GM12874 (cell line): ENCODE results near the gene HMGN4.

ENCODE experiments used
- TF ChIP-seq, protein P1 (sequence below): IDR thresholded peaks from 2 replicates; pipeline ENCODE4 v1.5.1; 2011; ENCODE audit warnings: low read depth, mild to moderate bottlenecking, control low read depth, low read length, moderate library complexity; ENCODE audit not compliant: insufficient read depth

The HMGN4 gene

GRCh38 chr6:26581164-26581915 lies 43.2 kb downstream of the HMGN4 start:
- TF ChIP-seq, protein P1, sequence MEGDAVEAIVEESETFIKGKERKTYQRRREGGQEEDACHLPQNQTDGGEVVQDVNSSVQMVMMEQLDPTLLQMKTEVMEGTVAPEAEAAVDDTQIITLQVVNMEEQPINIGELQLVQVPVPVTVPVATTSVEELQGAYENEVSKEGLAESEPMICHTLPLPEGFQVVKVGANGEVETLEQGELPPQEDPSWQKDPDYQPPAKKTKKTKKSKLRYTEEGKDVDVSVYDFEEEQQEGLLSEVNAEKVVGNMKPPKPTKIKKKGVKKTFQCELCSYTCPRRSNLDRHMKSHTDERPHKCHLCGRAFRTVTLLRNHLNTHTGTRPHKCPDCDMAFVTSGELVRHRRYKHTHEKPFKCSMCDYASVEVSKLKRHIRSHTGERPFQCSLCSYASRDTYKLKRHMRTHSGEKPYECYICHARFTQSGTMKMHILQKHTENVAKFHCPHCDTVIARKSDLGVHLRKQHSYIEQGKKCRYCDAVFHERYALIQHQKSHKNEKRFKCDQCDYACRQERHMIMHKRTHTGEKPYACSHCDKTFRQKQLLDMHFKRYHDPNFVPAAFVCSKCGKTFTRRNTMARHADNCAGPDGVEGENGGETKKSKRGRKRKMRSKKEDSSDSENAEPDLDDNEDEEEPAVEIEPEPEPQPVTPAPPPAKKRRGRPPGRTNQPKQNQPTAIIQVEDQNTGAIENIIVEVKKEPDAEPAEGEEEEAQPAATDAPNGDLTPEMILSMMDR, result no peak

DNA sequence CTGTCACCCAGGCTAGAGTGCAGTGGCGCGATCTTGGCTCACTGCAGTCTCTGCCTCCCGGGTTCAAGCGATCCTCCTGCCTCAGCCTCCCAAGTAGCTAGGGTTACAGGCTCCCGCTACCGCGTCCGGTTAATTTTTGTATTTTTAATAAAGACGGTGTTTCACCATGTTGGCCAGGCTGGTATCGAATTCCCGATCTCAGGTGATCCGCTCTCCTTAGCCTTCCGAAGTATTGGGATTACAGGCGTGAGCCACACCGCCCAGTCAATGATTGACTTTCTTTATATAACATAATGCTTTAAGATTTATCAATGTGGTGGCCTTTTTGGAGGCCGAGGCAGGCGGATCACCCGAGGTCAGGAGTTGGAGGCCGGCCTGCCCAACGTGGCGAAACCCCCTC lies 50.8 kb downstream of the HMGN4 start:
- TF ChIP-seq, protein P1, result no peak

DNA sequence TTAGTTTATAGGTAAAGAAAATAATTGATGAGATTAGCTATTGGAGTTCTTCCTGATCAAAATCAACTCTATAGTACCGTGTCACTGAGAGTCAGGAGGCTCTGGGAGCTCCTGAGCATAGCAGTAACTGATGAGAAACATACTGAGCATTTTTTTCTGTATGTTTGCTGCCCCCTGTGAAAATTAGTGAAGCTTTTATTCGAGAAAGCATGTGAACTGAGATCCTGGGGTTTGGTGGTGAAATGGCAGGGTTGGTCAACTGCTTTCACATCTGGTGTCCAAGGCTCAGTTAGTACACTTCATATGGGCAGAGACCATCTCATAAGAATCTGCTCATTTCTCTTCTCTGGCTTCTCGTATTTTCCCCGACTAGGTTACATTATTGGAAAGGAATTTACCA lies 54.5 kb downstream of the HMGN4 start:
- TF ChIP-seq, protein P1, result no peak

DNA sequence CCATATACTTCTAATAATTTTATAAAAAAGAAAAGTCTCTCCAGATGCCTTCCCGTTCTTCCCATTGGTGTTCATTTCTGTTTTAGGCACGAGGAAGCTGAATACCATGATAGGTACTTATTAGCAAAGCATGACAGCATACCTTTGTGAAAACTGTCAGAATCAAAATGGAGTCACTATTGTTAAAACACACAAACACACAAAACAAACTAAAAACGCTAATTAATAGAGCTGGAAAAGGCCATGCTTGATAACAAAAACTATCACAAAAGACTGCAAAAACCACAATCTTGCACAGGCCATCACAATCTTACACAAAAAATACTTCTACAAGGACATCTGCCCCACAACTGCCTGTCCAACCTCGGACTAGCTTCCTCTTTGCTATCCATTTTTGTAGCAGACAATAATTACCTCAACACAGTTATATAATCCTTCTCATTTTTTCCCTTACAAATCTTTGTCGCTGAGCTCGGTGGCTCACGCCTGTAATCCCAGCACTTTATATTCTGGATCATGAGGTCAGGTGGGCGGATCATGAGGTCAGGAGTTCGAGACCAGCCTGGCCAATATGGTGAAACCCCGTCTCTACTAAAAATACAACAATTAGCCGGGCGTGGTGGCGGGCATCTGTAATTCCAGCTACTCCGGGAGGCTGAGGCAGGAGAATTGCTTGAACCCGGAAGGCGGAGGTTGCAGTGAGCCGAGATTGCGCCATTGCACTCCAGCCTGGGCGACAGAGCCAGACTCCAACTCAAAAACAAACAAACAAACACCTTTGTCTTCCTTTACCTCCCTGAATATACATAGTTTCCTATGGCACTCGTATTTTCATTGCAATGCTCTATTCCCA lies 55.3 kb downstream of the HMGN4 start:
- TF ChIP-seq, protein P1, result no peak

DNA sequence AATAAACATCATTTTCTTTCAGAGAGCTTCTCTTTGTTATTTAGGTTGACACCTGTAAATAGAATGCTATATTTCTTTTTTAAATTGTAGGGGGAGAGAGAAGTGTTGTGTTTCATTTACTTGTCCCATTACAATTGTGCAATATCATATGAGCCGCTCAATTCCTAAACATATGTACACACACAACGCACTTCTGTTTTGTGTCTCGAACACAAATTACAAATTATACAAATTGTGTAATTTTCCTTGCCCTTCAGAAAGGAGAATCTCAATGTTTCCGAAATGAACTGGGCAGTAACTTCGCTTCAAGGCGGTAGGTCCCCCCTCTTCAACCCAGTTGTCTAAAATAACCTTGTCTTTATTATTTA lies 55.9 kb downstream of the HMGN4 start:
- TF ChIP-seq, protein P1, result no peak

DNA sequence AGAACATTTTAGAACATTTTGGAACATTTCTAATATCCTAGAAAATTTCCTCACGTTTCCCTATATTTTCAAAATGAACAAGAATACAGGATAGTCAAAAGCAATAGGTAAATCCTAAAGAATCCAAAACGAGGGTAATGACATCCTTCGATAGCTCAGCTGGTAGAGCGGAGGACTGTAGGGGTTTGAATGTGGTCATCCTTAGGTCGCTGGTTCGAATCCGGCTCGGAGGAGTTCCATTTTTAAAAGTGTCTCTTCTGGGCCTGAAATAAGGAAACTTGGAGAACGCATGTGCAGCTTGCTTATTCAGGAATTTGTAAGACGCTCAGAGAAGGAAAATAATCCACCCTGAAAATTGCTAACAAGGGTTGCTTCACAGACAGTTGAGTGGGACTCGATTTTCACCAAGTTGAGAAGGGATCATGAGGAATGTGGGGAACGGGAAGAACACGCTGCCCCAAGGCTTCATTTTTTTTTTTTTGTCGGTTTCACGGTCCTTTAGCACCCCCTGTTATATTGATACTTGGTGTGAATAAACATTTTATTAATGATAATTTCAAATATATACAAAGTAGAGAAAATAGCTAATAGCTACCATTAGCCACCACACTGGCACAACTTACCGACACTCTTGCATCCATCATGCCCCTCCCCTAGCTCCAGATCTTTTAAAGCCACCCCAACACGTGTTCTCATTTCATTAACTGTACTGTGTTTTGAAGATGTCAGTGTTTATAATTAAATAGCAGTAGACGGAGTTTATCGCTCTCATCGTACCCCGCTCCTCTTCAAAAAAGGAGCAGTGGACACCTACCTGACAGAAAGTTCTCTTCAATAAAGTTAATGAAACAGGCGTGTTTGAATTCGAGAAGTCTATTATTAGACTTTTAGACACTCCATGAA lies 56.8 kb downstream of the HMGN4 start:
- TF ChIP-seq, protein P1, result no peak
